HG02852 (cell line): Measurements from ENCODE around the gene PLEKHO2.

Experiments
- ATAC-seq: cut with Tn5 transposase; IDR thresholded peaks from one replicate; pipeline ENCODE4 v1.9.1; 2021; ENCODE audit warnings: mild to moderate bottlenecking, moderate library complexity; ENCODE audit not compliant: unreplicated experiment

Gene PLEKHO2

DNA sequence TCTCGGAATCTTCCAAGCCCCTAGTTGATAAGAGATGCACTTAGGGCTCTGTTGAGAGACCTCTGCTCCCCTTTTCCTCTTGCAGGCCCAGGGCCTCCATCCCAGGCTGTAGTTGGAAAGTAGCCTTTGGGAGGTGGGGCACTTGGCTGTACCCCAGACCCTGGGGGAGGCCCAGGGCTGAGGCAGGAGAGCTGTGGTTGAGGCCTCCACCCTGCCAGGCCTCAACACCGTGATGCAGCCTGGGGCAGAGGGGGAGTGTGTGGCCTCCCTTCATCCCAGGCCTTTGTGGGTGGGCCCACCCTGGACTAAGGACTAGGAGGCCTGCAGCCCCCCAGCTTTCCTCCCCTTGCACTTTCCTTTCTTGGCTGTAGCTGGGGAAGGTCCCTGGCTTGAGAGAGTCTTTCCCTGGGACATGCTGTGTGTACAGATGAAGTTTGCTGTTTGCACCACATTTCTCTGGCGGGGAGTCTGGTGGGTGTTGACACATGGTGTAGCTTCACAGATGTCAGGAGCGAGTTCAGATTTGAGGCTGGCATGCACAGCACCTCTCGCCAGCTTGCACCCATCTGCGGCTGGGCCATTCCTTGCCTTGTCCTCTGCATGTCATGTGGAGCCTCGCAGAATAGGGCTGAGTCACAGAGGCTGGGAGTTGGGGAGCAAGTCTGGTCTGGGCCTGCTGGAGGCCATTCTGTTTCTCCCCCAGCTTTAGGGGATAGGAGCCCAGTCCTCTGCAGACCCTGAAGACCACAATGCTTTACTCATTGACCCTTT, 13.7 kb downstream of the PLEKHO2 start:
- no peak for ATAC-seq

DNA sequence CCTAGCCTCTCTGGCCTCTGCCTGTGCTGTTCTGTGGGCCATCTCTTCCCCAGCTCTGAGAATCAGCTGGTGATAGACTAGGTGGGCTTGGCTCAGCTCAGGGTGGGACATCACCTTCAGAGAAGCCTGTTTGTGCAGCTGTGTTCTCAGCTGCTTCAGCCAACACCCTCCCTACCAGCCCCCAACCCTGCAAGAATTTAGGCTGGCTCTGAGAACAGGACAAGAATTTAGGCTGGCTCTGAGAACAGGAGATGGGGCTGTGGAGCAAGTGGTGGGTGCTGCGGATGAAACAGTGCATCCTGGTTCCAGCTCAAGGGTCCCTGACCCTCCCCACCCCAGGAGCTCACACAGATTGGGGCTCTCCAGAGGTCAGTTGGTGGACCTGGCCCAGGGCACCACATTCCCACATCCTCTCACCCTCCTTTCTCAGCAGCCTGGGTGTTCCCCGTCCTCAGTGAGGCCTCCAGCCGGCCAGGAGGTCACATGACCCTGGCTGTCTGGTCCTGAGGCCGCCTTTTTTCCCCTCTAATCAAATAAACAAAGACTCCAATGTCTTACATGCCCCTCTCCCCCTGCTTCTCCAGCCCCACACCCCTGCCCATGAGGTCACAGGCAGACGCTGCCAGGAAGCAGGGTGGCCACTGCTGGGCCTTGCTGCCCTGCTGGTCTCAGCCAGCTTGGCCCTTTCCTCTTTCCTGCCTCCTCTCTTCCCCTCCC, 14.9 kb downstream of the PLEKHO2 start:
- no peak for ATAC-seq

DNA sequence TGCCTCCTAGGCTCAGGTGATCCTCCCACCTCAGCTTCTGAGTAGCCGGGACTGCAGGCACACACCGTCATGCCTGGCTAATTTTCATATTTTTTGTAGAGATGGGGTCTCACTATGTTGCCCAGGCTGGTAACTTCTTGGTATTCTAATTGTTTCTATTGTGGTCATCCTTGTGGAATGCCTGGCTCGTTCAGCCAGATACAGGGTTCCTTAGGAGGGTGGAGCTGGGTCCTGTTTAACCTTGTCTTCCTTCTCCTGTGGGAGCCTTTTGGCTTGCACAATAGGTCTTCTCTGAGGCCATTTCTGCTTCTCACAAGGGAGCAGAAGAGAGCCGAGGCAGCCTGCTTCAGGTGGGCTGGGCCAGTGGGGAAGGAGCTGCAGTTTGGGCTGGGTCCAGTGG, 15.7 kb downstream of the PLEKHO2 start:
- no peak for ATAC-seq

DNA sequence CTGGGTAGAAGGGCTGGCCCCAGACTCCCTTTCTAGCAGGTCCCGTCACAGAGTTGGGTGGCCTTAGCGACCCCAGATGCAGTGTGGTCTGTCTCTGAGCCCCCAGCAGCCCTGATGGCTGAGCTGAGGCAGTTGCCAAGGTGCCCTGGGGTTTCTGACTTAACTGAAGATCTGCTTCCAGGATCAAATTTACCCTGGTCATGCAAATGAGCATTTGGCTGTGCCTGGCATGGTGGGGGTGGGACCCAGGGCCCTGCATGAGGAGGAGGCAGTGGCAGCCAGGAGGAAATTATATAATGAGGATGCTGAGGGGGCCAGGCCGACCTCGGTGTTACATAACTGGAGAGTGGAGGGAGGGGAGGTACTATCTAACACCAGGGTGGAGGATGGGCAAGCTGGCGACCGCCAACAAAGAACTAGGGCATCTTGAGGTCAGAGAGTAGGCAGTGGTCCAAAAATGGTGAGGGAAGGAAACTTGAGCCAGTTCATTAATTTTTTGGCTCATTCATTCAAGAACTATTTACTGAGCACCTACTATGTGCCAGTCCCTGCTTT, 16.4 kb downstream of the PLEKHO2 start:
- no peak for ATAC-seq

DNA sequence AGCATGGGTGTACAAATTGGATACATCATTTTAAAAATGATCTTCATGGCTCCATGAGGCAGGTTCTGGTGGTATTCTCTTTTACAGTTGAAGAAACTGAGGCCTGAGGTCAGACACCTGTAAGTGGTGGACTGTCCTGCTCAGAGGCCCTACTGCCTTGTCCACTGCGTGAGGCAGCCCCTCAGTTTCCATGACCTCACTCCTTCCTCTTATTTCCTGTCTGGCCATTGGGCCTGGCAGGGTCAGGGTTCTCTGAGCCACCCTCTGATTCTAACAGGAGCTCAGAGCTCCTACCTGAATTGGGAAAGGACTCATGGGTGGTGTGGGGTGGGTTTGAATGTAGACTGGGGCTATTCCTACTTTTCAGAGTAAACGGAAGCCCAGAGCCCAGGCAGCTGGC, 17.5 kb downstream of the PLEKHO2 start:
- no peak for ATAC-seq

DNA sequence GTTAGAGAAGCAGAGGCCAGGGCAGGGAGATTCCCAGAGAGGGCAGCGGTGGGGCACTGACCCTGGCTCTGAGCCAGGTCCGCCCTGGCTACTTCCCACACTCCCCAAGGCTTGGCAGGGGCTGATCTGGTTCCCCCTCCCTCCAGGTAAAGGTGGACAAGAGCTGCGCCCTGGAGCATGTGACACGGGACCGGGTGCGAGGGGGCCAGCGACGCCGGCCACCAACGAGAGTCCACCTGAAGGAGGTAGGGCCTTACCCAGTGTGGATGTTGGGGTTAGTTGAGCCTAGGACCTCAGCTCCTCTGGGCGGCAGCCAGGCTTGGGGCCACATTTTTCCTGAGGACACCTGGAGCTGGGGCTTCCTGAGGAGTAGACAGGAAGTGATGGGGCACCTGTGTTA, 19.6 kb downstream of the PLEKHO2 start:
- ATAC-seq, result no peak

DNA sequence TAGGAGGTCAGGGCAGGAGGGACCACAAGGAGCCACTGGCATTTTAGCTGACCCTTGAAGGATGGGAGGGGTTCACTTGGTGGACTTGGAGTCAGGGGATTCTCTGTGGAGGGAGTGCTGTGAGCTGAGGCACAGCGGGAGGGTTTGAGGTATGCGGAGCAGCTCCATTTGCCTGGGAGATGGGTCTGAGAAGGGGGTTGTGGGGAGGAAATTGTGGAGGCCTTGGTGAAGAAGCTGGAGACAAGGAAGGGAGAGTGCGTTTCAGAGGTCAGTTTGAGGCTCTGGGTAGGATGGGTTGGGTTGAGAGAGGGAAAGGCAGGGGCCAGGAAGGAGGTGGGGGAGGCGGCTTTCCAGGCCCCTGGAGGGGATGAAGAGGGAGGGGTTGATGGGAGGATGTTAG, 20.2 kb downstream of the PLEKHO2 start:
- ATAC-seq, result no peak

DNA sequence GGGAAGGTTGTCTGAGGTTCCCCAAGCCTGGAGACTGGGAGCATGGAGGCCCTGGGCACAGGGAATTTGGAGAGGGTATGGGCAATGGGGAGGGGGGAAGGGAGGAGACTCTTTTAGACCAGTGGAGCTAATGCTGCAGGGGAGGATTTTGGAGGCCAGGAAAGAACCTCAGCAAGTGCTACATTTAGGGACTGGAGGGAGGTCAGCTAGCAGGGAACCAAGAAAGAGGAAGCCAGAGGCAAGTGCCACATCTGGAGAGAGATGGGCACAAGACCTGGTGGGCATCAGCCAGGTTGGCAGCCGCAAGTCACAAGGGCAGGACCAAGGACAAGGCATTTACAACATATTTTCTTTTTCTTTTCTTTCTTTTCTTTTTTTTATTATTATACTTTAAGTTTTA, 20.7 kb downstream of the PLEKHO2 start:
- no peak for ATAC-seq

DNA sequence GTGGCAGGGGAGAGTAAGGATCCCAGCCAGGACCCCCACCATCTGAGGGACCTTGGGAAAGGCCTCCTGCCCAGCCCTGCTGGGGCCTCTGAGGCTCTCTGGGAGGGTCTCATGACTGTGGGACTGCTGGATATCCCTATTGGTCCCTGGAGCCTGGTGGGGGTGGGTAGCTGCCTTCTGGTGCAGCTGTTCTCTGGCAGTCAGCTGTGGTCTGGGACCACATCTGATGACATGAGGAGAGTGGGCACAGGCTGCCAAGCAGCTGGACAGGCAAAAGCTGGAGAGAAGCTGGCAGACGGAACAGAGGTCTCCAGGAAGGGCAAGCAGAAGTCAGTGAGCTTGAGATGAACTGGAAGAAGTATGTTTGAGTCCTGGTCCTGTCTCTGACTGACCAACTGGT, 22.4 kb downstream of the PLEKHO2 start:
- ATAC-seq, result no peak

DNA sequence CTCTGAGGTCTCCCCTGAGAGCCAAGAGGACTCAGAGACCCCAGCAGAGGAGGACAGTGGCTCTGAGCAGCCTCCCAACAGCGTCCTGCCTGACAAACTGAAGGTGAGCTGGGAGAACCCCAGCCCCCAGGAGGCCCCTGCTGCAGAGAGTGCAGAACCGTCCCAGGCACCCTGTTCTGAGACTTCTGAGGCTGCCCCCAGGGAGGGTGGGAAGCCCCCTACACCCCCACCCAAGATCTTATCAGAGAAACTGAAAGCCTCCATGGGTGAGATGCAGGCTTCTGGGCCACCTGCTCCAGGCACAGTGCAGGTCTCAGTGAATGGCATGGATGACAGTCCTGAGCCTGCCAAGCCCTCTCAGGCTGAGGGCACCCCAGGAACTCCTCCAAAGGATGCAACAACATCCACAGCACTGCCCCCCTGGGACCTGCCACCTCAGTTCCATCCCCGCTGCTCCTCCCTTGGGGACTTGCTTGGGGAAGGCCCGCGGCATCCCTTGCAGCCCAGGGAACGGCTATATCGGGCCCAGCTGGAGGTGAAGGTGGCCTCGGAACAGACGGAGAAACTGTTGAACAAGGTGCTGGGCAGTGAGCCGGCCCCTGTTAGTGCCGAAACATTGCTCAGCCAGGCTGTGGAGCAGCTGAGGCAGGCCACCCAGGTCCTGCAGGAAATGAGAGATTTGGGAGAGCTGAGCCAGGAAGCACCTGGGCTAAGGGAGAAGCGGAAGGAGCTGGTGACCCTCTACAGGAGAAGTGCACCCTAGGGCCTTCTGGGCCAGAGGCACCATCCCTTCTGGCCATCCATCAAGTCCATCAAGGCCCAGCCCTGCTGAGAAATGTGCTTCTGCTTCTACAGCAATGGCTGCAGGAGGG, 23.6 kb downstream of the PLEKHO2 start:
- no peak for ATAC-seq

DNA sequence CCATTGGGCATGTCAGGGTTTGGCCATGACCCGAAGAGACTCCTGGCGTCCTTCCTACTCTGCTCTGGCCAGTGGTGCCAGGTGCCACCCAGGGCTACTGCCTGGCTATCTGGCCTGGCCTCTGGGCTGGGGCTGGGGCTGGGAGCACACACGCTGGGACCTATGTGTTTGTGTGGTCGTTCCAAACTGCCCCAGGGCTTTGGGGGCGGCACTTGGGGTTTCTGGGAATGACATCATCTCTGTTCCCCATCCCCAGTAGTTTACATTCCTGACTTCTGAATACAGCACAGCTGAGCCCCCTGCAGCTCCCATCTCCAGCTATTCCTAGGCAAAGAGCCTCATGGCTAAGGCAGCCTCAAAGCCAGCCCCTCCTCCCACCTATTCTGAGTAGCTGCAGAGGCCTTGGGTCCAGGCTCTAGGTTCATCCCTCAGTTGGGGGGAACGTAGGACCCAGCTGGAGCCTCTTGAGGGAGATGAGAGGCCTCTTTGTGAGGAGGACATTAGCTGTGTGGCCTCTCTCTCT, 24.3 kb downstream of the PLEKHO2 start:
- no peak for ATAC-seq

DNA sequence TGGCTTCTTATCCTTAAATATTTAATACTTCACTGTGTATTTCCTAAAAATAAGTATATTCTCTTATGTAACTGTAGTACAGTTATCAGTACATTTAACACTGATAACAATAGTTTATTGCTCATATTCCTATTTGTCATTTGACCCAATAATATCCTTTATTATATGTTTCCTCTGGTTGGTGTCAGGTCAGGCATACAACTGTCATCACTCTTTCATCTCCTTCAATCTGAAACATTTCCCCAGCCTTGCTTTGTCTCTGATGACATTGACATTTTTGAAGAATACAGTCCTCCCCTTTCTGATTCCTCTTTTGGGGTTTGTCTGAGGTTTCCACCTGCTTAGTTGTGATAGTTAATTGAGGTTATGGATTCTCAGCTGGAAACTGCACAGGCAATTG, 27.8 kb downstream of the PLEKHO2 start:
- ATAC-seq, result no peak

DNA sequence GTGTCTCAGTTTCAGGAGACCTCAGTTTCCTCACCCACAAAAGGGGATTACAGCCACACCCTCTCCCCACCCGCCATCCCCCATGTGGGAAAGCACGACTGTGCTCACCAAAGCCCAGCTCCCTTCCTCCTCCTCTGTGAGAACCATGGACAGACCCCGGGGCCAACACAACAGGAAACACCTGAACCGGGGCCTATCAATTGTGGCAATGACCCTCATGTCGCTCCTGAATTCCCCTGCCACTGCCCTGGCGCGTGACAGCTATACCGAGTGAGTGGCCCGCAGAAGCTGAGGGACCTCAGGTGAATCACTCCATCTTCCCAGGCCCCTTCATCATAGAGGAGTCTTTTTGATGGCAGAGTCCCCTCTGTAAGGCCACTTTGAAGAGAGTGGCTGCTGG, 28.6 kb downstream of the PLEKHO2 start:
- ATAC-seq, result no peak

DNA sequence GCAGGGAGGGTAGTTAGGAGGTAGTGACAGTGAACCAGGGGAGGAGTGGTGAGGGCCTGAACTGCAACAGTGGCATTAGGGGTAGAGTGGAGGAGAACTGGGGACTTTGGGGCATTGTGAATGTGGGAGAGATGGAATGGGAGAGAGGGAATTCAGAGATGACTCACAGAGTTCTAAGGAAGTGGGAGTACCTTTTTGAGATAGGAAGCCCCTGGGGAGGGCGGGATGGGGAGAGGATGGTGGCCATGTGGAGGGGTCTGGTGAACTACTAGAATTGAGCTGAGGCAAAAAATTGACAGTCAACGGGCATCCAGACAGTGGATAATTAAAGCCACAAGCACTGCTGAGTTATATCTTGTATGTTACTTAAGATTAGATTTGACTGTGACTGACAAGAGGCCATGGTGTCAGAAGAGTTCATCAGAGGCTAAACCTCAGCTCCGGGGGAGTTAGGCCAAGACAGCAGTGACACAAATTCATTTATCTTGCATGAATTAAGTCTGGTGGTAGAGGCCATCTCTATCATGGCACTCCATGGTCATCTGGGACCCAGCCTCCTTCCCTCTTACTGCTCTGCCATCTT, 34.0 kb downstream of the PLEKHO2 start:
- no peak for ATAC-seq

DNA sequence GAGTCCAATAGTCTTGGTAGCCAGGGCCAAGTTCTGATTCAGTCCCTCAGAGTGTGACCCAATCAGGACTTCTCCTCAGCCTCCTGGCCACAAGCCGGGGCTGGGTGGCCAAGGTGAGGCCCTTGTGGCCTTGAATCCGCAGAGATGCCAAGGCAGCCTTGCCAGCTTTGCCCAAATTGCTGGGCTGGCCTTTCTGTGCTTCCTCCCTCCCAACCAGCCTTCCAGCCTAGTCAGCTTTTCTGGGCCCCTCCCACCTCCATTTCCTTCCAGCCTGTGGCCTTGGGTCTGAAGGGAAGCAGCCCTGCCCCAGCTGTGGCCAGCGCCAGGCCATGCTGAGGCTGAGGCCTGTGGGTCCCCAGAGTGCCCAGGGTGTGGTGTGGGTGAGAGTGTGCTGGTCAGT, 35.7 kb downstream of the PLEKHO2 start:
- no peak for ATAC-seq

DNA sequence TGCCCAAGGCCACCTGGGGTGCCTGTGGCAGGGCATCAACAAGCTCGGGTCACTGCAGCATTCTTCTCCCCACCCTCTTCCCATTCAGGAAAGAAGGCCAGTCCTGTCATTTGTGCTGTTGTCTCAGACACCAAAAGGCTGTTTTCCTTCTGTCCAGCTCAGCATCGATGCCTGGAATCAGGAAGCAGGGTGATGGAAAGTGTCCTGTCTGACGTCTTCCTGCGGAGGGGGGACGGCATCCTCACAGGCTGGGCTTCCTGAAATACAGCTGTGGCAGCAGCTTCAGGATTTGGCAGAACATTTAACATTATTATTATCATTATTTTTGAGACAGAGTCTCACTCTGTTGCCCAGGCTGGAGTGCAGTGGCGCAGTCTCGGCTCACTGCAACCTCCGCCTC, 37.0 kb downstream of the PLEKHO2 start:
- ATAC-seq, result no peak

DNA sequence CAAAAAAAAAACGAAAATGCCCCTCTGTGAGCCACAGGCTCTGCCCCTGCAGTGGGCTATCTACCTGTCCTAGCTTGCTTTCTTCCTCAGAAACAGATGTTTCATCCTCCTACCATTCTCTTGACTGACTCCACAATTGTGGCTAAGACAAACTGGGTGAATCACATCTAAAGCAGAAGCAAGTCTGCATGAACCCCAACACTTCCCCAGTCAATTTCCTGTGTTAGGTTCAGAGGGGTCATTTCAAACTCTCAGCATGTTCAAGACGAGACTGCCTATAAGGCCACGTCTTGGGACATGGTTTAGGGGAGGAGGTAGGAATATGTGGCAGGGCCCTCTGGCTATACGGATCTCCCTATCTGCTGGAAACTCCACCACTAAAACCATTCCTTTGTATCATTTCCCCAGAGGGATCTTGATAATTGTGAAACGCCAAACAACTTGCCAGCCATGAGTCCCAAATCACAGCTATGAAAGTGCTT, 41.4 kb downstream of the PLEKHO2 start:
- ATAC-seq, result peak; percentile 72

DNA sequence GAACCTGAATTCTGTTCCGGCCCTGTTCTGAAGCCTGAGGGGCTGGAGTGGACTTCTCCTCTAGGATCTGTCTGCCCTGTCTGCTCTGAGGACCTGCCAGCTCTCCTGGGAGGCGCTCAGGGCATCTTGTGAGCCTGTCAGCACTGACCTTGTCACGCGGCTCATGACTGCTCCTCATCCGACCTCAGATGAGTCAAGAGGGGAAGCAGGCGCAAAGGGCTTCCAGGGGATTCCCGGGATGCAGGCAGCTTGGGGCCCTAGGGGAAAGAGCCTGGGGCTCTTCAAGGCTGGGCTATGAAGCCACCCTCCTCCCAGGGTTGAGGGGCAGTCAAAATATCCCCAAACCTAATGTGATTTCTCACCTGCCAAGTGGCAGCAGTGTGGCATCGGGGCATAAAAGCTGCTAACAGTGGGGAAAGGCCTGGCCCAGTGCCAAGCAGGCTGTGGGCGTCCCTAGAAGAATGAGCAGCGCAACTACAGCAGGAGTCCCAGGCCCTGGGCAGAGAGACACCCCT, 42.3 kb downstream of the PLEKHO2 start:
- ATAC-seq, result peak; percentile 60

DNA sequence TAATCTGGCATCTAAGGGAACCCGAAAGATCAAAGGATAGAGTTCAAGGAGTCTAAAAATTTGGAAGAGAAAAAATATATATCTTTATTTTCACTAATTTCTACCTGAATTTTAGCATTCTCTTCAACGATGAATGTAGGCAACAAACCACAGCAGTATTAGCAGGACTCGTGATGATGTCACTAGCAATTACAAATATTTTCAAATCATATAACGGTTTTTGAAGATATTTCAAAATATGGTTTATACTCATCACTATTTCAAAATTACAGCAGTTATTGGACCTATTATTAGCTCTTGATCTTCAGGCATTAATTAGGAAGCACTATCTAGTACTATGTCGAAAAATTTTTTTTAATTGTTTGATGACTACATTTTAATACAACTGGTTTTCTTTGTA, 43.0 kb downstream of the PLEKHO2 start:
- no peak for ATAC-seq

DNA sequence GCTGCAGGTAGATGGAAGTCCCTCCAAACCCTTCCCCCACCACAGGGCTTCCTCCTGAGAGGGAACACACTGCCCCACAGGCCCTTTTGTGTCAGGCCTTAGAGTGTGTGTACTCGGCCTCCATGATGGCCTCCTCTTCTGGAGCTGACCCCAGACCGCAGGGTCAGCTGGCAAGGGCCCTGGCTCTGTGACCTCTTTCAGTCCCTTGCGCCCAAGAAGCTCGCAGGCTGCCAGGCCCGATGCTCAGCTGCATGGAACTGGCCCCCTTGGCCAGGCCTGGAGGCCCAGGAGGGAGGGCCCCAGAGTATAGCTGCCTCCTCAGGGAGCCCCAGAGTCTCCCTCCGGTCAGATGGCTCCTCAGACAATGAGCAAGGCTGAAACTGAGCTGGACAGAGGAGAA, 46.6 kb downstream of the PLEKHO2 start:
- ATAC-seq, result no peak
